GM19035 (cell line): Measurements from ENCODE around the gene POGLUT3.
A peak's percentile ranks its signal among the peaks of the same experiment; 100 is the strongest.

Source experiments
- ATAC-seq: cut with Tn5 transposase; IDR thresholded peaks from one replicate; pipeline ENCODE4 v1.9.1; 2021; ENCODE audit not compliant: unreplicated experiment

The POGLUT3 gene

GRCh38 chr11:108498046-108498815 lies at the start of gene POGLUT3:
Gene POGLUT3, minus strand, starts transcription at chr11:108498384. Its CDS starts 18 bp downstream, at chr11:108498366.
- peak; percentile 64 for ATAC-seq

- no peak for ATAC-seq
Observed at GRCh38 chr11:108545909-108546501, 47.8 kb upstream of the POGLUT3 start.

- ATAC-seq = no peak
Observed at GRCh38 chr11:108543316-108543964, 45.3 kb upstream of the POGLUT3 start.

GRCh38 chr11:108541531-108541930 lies 43.3 kb upstream of the POGLUT3 start:
- no peak for ATAC-seq

- ATAC-seq = no peak
Observed at GRCh38 chr11:108538502-108538901, 40.3 kb upstream of the POGLUT3 start.

GRCh38 chr11:108538022-108538424 lies 39.8 kb upstream of the POGLUT3 start:
- no peak for ATAC-seq

GRCh38 chr11:108536783-108537182 lies 38.6 kb upstream of the POGLUT3 start:
- ATAC-seq = no peak

GRCh38 chr11:108535384-108535955 lies 37.3 kb upstream of the POGLUT3 start:
- no peak for ATAC-seq

- ATAC-seq = no peak
Observed at GRCh38 chr11:108534274-108534882, 36.2 kb upstream of the POGLUT3 start.

GRCh38 chr11:108530426-108530825 lies 32.2 kb upstream of the POGLUT3 start:
- ATAC-seq = no peak

- no peak for ATAC-seq
Observed at GRCh38 chr11:108527382-108527781, 29.2 kb upstream of the POGLUT3 start.

GRCh38 chr11:108525161-108525560 lies 27.0 kb upstream of the POGLUT3 start:
- ATAC-seq = no peak

- no peak for ATAC-seq
Observed at GRCh38 chr11:108524422-108524821, 26.2 kb upstream of the POGLUT3 start.

GRCh38 chr11:108522318-108522717 lies 24.1 kb upstream of the POGLUT3 start:
- no peak for ATAC-seq

GRCh38 chr11:108518581-108518980 lies 20.4 kb upstream of the POGLUT3 start:
- ATAC-seq = no peak

GRCh38 chr11:108516125-108516524 lies 17.9 kb upstream of the POGLUT3 start:
- no peak for ATAC-seq

- no peak for ATAC-seq
Observed at GRCh38 chr11:108512708-108513107, 14.5 kb upstream of the POGLUT3 start.

- ATAC-seq = no peak
Observed at GRCh38 chr11:108511851-108512474, 13.8 kb upstream of the POGLUT3 start.

GRCh38 chr11:108508653-108509593 lies 10.7 kb upstream of the POGLUT3 start:
- ATAC-seq = no peak

GRCh38 chr11:108501396-108501795 lies 3.2 kb upstream of the POGLUT3 start:
- no peak for ATAC-seq
